Caco-2 (cell line): ENCODE results near the gene MAP3K13. TPM values are rescaled to one million over a fixed set of nuclear protein-coding genes. Genes with fewer than 3 reads are reported as not detected.

Experiments used
- BruUV-seq: library from RNA; stranded (reverse); fragments of 400-500 nt; replicated peaks from 2 replicates; lab custom pipeline; 2021; lab: Mats Ljungman, UMichigan
- CTCF ChIA-PET: fragments of 300-600 bp; sonication (Branson Sonifier 250); formaldehyde crosslinking; loops from one replicate; lab custom pipeline; 2022; ENCODE audit warnings: antibody characterized with exemption; lab: Charles Lee
- POLR2A ChIA-PET: fragments of 300-600 bp; sonication (Branson Sonifier 250); formaldehyde crosslinking; loops from one replicate; lab custom pipeline; 2022; ENCODE audit warnings: antibody characterized with exemption; lab: Charles Lee
- DNase-seq, 2 experiments: peaks; one replicate each; pipeline versions ENCODE4 v3.0.0 to v3.0.0-alpha.2; 2020 to 2022
- H3K27me3 ChIP-seq: replicated peaks from 2 replicates; pipeline ENCODE4 v1.6.0; 2011; ENCODE audit warnings: low read length; ENCODE audit not compliant: control insufficient read depth, insufficient read depth
- H3K36me3 ChIP-seq: 2 replicates; pipeline ENCODE4 v1.5.1; 2011; ENCODE audit warnings: low read length; ENCODE audit not compliant: control insufficient read depth, insufficient read depth
- H3K4me1 ChIP-seq: fragments of 250-450 bp; sonication (Bioruptor Pico); 2 replicates; pipeline ENCODE4 v1.5.1; 2020; ENCODE audit warnings: mild to moderate bottlenecking
- H3K4me3 ChIP-seq: 2 replicates; pipeline ENCODE4 v1.5.1; 2011; ENCODE audit warnings: low read depth, mild to moderate bottlenecking, control low read depth, low read length
- H3K9me3 ChIP-seq: fragments of 250-450 bp; sonication (Bioruptor Pico); 2 replicates; pipeline ENCODE4 v1.5.1; 2020; ENCODE audit warnings: mild to moderate bottlenecking, moderate library complexity
- H3K27ac Mint-ChIP-seq: one replicate; pipeline ENCODE4 v1.8.0; 2022; ENCODE audit warnings: mixed read lengths; ENCODE audit not compliant: unreplicated experiment
- H3K27me3 Mint-ChIP-seq: one replicate; pipeline ENCODE4 v1.8.0; 2022; ENCODE audit warnings: mixed read lengths; ENCODE audit not compliant: insufficient read depth, unreplicated experiment
- H3K36me3 Mint-ChIP-seq: one replicate; pipeline ENCODE4 v1.8.0; 2022; ENCODE audit warnings: mild to moderate bottlenecking, mixed read lengths; ENCODE audit not compliant: insufficient read depth, unreplicated experiment
- H3K4me1 Mint-ChIP-seq: one replicate; pipeline ENCODE4 v1.8.0; 2022; ENCODE audit warnings: low read depth, mixed read lengths; ENCODE audit not compliant: unreplicated experiment
- H3K4me3 Mint-ChIP-seq: one replicate; pipeline ENCODE4 v1.8.0; 2022; ENCODE audit warnings: mild to moderate bottlenecking, moderate library complexity, mixed read lengths; ENCODE audit not compliant: unreplicated experiment
- H3K9me3 Mint-ChIP-seq: one replicate; pipeline ENCODE4 v1.8.0; 2022; ENCODE audit warnings: mixed read lengths; ENCODE audit not compliant: unreplicated experiment
- intact Hi-C: fragments of 100-400 bp; cut with micrococcal nuclease; formaldehyde crosslinking; loops from one replicate; pipeline ENCODE4 v1.10.0; 2022; ENCODE audit not compliant: unreplicated experiment
- total RNA-seq: library from RNA; stranded (reverse); gene quantifications from 2 replicates; pipeline ENCODE4 v1.2.3, GENCODE V29; 2022
- TF ChIP-seq, protein P1 (sequence below), 2 experiments: fragments of 200-600 bp in 1 of 2; IDR thresholded peaks; 1 replicate in 1 of 2; 2 replicates in 1 of 2; pipeline versions ENCODE4 v1.5.1 to v1.8.0; 2011 to 2022; ENCODE audit warnings: antibody characterized with exemption in 1 of 2, control low read depth in 1 of 2, inconsistent platforms in 1 of 2, low read depth in 1 of 2, low read length in 1 of 2, mild to moderate bottlenecking in 1 of 2, moderate library complexity in 1 of 2; ENCODE audit not compliant: insufficient read depth in 1 of 2, severe bottlenecking in 1 of 2, unreplicated experiment in 1 of 2

The MAP3K13 gene
- total RNA-seq, 1 experiment from 2014 or later = 20.1 TPM

DNA sequence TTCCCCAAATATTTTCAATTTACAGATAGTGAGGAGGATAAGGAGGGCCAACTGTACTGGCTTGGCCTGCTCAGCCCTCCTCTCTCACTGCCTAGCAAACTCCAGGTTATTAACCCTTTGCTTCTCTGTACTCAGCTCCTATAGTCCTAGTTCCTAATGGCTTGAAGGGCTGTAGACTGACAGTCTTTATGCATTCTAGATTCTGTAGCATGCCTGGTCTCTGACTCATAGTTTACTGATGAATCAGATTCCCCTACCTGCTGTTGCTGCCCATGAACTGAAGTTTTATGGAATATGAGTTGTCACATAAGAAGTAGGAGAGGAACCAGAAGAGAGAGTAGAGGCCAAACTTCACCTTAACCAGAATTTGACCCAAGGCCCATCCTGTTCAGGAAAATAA lies 27.1 kb upstream of the MAP3K13 start:
- Histone ChIP-seq H3K36me3 (no peaks in the 10 kb centered on the region), H3K27me3 (no peaks in the 10 kb centered on the region), H3K4me3 (no peak overlapping the region), H3K9me3 (no peaks in the 10 kb centered on the region), H3K4me1 (peaks cover 21% of the 10 kb centered on the region)
- H3K27ac Mint-ChIP-seq = peak overlapping the region; percentile 65
- H3K4me3 Mint-ChIP-seq = peak overlapping the region; percentile 22
- no peaks in the 10 kb centered on the region for H3K27me3 Mint-ChIP-seq
- intact Hi-C loops = no loop called here
- CTCF ChIA-PET = no interaction called here
- no peaks in the 10 kb centered on the region for H3K36me3 Mint-ChIP-seq
- peak in 1 of 2 experiments; percentile 41 for DNase-seq
- no TSS peak for BruUV-seq
- POLR2A ChIA-PET = no interaction called here
- H3K4me1 Mint-ChIP-seq = peaks cover 7% of the 10 kb centered on the region
- TF ChIP-seq, protein P1, sequence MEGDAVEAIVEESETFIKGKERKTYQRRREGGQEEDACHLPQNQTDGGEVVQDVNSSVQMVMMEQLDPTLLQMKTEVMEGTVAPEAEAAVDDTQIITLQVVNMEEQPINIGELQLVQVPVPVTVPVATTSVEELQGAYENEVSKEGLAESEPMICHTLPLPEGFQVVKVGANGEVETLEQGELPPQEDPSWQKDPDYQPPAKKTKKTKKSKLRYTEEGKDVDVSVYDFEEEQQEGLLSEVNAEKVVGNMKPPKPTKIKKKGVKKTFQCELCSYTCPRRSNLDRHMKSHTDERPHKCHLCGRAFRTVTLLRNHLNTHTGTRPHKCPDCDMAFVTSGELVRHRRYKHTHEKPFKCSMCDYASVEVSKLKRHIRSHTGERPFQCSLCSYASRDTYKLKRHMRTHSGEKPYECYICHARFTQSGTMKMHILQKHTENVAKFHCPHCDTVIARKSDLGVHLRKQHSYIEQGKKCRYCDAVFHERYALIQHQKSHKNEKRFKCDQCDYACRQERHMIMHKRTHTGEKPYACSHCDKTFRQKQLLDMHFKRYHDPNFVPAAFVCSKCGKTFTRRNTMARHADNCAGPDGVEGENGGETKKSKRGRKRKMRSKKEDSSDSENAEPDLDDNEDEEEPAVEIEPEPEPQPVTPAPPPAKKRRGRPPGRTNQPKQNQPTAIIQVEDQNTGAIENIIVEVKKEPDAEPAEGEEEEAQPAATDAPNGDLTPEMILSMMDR (IDR thresholded peaks at IDR 0.05; ENCODE audit: insufficient read depth in 1 of 2, low read depth in 1 of 2, low read length in 1 of 2, severe bottlenecking in 1 of 2, unreplicated experiment in 1 of 2) = no peak
- no peaks in the 10 kb centered on the region for H3K9me3 Mint-ChIP-seq

DNA sequence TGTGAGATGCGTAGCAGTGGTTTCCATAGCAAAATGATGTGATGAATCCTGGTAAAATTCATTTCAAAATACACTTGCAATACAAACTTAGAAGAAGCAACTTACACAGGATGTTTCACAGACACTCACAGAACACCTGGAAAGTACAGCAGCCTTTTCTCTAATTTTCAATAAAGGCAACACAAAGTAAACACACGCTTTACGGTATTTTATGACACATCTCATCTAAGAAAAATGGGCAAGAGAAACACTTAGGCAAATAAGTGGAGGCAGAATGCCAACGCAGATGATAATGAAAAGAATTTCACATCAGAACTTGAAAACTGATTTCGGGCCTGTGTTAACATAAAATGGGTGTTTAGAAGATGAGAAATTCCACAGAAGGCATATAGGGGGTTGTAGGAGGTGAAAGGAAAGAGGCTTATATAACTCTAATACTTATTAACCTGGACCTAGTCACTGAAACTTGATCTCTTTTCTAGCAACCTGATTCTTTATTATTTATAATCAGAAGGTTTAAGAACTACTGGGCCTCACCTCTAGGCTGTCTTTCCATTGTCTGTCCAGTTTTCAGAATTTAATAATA lies 25.6 kb upstream of the MAP3K13 start:
- H3K27me3 Mint-ChIP-seq = no peaks in the 10 kb centered on the region
- CTCF ChIA-PET = no interaction called here
- H3K27ac Mint-ChIP-seq = no peak overlapping the region
- H3K36me3 ChIP-seq = no peaks in the 10 kb centered on the region
- H3K4me1 ChIP-seq = peaks cover 20% of the 10 kb centered on the region
- H3K9me3 ChIP-seq = no peaks in the 10 kb centered on the region
- TF ChIP-seq, protein P1 (IDR thresholded peaks at IDR 0.05; ENCODE audit: insufficient read depth in 1 of 2, low read depth in 1 of 2, low read length in 1 of 2, severe bottlenecking in 1 of 2, unreplicated experiment in 1 of 2) = no peak
- H3K36me3 Mint-ChIP-seq = no peaks in the 10 kb centered on the region
- BruUV-seq = no TSS peak
- H3K9me3 Mint-ChIP-seq = no peaks in the 10 kb centered on the region
- H3K4me1 Mint-ChIP-seq = peaks cover 7% of the 10 kb centered on the region
- DNase-seq = no peak
- intact Hi-C loops = no loop called here
- POLR2A ChIA-PET = no interaction called here
- H3K4me3 ChIP-seq = no peak overlapping the region
- H3K4me3 Mint-ChIP-seq = no peak overlapping the region
- H3K27me3 ChIP-seq = no peaks in the 10 kb centered on the region

DNA sequence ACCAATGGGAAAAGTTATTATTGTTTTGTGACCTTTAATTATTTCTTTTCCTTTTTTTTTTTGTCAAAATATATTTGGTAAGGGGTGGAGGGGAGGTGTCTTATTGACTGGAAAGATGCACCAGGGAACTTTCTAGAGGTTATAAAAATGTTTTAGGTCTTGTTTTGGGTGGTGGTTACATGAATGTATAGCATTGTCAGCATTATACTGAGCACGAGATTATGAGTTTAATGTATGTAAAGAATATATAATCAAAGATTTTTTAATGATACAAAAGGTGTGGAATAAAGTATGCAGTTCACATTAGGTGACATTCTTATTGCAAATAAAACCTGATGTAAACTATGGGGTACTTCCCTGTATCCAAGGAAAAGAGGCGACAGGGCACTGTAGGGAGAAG lies 23.0 kb upstream of the MAP3K13 start:
- Mint-ChIP-seq H3K9me3 (peaks cover 3% of the 10 kb centered on the region), H3K4me1 (peaks cover 7% of the 10 kb centered on the region), H3K27me3 (no peaks in the 10 kb centered on the region), H3K4me3 (no peak overlapping the region), H3K27ac (no peak overlapping the region), H3K36me3 (no peaks in the 10 kb centered on the region)
- H3K9me3 ChIP-seq = no peaks in the 10 kb centered on the region
- no TSS peak for BruUV-seq
- DNase-seq = no peak
- ChIA-PET CTCF (no interaction called here), POLR2A (no interaction called here)
- TF ChIP-seq, protein P1 (IDR thresholded peaks at IDR 0.05; ENCODE audit: insufficient read depth in 1 of 2, low read depth in 1 of 2, low read length in 1 of 2, severe bottlenecking in 1 of 2, unreplicated experiment in 1 of 2) = no peak
- intact Hi-C loops = no loop called here
- peaks cover 20% of the 10 kb centered on the region for H3K4me1 ChIP-seq
- no peak overlapping the region for H3K4me3 ChIP-seq
- no peaks in the 10 kb centered on the region for H3K27me3 ChIP-seq
- H3K36me3 ChIP-seq = no peaks in the 10 kb centered on the region
